Left hindlimb (tissue), 1 donor: ENCODE measurements around the gene HELZ.
"Not testable (repeated sequence)": the region's sequence is repeated elsewhere in the genome, so short reads cannot be mapped to it uniquely, and the experiment has no call there.

Experiments
- DNase-seq: peaks from one replicate; pipeline ENCODE4 v3.0.0-alpha.2; 2018

The HELZ gene, protein sequence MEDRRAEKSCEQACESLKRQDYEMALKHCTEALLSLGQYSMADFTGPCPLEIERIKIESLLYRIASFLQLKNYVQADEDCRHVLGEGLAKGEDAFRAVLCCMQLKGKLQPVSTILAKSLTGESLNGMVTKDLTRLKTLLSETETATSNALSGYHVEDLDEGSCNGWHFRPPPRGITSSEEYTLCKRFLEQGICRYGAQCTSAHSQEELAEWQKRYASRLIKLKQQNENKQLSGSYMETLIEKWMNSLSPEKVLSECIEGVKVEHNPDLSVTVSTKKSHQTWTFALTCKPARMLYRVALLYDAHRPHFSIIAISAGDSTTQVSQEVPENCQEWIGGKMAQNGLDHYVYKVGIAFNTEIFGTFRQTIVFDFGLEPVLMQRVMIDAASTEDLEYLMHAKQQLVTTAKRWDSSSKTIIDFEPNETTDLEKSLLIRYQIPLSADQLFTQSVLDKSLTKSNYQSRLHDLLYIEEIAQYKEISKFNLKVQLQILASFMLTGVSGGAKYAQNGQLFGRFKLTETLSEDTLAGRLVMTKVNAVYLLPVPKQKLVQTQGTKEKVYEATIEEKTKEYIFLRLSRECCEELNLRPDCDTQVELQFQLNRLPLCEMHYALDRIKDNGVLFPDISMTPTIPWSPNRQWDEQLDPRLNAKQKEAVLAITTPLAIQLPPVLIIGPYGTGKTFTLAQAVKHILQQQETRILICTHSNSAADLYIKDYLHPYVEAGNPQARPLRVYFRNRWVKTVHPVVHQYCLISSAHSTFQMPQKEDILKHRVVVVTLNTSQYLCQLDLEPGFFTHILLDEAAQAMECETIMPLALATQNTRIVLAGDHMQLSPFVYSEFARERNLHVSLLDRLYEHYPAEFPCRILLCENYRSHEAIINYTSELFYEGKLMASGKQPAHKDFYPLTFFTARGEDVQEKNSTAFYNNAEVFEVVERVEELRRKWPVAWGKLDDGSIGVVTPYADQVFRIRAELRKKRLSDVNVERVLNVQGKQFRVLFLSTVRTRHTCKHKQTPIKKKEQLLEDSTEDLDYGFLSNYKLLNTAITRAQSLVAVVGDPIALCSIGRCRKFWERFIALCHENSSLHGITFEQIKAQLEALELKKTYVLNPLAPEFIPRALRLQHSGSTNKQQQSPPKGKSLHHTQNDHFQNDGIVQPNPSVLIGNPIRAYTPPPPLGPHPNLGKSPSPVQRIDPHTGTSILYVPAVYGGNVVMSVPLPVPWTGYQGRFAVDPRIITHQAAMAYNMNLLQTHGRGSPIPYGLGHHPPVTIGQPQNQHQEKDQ (N-terminal part only)

DNA sequence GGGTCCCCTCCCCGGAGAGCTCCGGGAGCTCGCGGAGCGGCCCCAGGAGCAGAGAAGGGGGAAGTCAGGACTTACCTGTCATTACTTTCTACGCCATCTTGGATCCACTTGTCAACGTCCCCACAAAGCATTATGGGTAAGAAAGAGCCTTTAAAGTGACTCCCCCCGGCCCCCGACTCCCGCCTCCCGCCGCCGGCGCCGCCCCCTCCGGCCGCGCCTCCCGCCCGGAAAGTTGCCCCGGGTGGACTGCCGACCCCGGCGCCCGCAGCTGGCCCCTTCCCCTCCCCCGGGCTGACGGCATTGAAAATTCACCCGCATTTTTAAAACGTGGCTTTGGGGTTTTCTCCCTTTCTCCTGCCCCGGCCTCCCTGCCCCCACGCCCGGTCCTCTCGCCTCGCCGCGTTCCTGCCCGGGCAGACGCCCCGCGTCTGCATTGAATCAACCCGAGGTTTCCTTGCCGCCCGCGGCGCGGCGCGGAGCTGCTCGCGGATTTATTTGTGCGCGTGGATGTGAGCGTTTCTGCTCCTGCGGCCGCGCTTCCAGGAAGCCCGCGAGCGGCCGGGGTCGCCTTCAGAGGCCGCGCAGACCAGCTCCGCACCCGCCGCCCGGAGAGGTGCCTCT lies at the start of gene HELZ:
Gene HELZ (minus strand): TSS at position 124 of the 621 bp plus-strand sequence. CDS start 26,392 bp downstream, outside the sequence.
- DNase-seq: peak; percentile 87

DNA sequence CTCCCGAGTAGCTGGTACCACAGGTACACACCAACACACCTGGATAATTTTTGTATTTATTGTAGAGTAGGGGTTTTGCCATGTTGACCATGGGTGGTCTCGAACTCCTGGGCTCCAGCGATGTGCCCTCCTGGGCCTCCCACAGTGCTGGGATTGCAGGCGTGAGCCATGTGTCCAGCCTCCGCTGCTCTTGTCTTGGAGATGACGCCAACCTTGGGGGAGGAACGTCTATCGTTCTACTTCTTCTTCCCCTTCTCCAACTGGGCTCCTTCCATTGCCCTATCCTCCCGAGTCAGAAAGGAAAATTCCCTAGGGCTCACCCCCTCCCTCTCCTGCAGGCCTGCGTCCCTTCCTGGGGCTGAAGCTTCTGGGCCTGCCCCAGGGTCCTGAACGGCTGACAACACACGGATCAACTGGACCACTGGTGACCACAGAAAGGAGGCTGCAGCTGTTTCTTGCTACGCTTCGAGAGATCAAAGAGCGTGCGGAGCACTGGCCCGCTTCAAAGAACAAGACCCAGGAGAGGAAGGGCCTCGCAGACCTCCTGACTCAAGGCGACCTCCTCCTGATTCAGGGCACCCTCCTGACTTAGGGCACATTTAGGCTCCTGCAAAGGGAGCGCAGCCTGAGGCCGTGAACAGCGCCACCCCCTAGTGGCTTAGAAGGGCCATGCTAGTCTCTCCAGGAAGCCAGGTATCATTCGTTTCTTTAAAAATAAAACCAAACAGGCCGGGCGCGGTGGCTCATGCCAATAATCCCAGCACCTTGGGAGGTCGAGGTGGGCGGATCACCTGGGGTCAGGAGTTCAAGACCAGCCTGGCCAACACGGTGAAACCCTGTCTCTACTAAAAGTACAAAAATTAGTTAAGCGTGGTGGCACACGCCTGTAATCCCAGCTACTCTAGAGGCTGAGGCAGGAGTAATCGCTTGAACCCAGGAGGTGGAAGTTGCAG lies 48.5 kb upstream of the HELZ start:
- peak; percentile 51 for DNase-seq

DNA sequence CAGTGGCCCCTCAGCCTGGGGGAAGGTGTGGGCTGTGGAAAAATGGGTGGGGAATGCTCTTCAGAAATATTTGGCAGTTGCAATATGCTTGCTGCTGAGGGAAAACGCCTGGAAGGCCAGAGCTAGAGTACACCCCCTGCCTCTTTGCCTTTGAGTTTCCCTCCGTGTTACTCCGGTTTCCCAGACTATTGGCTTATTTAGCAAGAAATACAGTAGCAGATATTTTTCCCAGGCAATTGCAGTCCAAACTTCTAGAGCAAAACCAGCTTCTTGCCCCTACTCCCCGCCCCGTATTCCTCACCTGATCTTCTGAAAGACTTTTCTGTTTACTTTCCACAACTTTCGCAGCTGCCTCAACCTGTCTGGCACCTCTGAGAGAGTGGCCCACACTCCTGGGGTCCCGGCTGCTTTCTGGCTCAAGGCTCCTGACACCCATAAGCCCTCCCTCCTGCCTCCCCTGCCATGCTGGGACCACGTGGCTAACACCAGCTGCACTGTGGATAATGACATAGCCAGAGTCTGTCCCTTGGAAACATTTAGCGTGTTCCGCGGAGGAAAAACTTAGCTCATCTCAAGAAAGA lies 45.8 kb upstream of the HELZ start:
- peak; percentile 77 for DNase-seq

DNA sequence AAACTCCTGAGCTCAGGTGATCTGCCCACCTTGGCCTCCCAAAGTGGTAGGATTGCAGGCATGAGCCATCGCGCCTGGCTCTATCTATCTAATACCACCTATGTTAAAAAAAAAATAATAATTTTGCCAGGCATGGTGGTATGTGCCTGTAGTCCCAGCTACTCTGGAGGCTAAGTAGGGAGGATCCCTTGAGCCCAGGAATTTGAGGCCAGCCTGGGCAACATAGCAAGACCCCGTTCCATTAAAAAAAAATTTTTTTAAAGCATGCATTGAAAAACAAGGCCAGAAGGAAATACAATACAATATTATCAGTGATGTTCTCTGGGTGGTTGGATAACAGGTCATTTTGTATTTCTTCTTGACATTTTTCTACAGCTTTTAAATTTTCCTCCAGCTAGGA lies 45.2 kb upstream of the HELZ start:
- DNase-seq: no peak

DNA sequence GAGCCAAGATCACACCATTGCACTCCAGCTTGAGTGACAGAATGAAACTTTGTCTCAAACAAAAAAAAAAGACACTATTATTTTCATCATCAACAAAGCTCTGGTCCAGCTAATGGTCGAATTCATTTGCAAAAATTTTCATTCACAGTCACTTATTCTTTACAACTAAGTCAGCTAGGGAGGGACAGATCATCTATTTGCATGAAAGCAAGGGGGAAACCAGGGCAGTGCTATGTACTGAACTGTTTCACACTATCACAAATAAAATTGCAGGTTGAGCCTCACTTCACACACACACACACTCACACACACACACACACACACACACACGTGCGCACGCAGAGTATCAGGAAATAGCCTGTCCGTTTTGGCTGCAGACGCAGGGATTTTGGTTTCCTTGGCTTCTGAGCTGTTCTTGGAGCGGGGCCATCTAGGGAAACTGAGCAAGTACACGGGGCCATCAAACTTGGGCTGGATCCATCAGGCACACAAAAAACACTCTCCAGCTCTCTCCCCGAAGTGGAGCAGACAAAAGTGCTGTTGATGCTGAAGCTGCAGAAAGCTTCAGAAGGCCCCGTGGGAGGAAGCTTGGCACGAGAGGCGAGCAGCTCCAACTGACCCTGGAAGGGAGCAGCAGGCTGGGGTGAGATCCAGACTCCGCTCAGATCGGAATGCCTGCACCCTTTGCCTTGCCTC lies 44.3 kb upstream of the HELZ start:
- peak; percentile 89 for DNase-seq

DNA sequence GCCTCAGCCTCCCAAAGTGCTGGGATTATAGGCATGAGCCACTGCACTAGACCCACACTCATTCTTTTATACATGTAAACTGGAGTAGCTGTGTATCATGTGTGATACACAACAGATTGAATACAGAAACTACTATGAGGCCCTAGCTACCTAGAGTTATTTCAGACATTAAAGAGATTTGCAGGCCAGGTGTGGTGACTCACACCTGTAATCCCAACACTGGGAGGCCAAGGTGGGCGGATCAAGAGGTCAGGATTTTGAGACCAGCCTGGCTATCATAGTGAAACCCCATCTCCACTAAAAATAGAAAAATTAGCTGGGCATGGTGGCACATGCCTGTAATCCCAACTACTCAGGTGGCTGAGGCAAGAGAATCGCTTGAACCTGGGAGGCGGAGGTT lies 41.8 kb upstream of the HELZ start:
- not testable (repeated sequence) for DNase-seq

DNA sequence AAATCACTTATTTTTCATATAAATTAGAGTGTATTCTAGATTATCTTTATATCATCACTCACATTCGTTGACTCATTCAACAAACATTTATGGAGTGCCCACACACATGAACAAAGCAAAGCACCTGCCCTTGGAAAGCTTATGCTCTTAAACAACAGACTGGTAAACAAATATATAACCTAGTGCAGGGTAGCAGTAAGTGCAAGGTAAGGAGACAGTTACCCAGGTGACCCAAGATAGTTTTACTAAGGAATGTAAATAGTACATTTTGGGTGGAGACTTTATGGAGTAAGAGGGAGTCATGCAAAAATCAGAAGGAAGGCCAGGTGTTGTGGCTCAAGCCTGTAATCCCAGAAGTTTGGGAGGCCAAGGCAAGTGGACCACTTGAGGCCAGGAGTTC lies 40.4 kb upstream of the HELZ start:
- DNase-seq: no peak

DNA sequence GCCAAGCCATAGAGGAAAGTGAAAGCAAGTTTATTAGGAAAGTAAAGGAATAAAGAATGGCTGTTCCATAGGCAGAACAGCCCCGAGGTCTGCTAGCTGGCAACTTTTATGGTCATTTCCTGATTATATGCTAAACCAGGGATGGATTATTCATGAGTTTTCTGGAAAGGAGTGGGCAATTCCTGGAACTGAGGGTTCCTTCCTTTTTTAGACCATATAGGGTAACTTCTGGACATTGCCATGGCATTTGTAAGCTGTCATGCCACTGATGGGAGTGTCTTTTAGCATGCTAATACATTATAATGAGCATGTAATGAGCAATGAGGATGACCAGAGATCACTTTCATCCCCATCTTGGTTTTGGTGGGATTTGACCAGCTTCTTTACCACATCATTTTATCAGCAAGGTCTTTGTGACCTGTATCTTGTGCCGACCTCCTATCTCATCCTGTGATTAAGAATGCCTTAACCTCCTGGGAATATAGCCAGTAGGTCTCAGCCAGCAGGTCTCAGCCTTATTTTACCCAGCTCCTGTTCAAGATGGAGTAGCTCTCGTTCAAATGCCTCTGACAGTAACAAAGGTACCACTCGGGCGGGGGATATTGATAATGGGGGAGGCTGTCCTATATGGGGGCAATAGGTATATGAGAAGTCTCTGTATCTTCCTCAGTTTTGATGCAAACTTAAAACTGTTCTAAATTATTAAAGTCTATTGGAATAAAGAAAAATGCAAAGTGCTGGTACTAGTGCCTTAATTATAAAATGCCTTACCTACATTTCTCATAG lies 38.9 kb upstream of the HELZ start:
- no peak for DNase-seq

DNA sequence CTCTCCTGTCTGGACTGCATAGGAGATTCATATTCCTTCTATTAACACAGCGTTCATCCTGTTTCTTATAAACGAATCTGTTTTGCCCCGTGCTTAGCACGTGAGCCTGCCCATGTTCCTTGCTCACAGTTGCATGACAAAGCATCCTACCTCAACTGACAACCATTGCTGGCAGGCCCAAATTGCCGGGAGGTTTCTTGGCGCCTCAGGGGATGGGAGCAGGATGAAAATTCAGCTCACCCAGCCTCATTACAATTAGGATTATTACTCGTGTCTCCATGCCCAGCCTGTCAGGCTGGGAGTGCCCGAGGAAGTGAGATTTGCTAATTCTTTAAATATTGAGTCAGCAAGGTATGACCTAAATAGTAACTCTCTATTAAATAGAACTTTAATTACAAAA lies 36.7 kb upstream of the HELZ start:
- no peak for DNase-seq

DNA sequence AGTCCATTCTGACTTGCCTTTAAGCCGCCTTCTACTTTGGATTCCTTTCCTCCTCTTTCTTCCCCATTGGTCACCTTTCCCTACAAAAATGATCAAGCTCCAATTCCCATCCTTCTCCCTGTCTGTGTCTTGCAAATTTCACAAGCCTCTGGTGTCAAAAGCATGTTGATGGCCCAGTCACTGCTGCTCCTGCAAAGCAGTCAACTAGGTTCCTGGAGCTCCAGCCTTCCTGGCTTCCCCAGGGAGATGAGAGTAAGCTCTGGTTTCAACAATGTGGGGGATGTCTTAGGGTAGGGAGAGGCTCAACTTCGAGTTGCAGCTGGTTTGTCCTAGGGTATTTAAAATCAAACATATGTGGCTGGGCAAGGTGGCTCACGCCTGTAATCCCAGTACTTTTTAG lies 36.1 kb upstream of the HELZ start:
- no peak for DNase-seq

DNA sequence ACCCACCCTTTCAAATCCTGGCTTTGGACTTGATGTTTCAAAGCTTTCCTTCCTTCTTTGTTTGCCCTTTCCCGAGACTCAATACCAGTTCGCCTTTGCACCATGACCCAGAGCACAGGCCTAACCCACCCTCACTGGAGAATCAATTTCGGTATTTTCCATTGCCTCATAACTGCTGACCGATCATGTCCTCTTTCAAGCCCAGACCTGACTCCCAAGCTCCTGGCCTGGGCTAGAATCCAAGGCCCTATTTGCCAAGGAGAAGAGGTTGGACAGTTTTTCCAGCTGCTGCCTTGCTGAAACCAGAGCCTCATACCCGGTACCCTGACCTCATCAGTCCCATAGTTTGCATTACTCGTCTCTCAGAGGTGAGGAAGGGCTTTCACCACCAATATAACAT lies 35.3 kb upstream of the HELZ start:
- peak; percentile 80 for DNase-seq

DNA sequence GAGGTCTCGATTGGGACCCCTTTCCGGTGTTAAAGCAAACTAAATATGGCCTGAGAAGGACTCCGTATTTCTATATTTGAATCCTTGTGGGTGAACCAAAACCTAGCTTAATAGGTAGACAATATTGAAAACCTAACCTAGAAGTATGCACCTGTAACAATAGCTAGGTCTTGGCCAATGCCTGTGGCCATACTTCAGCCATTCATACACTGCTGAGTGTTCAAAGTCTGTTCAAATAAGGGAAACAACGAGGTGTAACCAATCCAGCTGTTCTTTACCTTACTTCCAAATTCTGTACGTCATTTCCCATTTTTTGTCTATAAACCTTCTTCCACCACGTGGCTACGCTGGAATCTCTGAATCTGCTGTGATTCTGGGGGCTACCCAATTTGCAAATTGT lies 34.1 kb upstream of the HELZ start:
- DNase-seq: no peak

DNA sequence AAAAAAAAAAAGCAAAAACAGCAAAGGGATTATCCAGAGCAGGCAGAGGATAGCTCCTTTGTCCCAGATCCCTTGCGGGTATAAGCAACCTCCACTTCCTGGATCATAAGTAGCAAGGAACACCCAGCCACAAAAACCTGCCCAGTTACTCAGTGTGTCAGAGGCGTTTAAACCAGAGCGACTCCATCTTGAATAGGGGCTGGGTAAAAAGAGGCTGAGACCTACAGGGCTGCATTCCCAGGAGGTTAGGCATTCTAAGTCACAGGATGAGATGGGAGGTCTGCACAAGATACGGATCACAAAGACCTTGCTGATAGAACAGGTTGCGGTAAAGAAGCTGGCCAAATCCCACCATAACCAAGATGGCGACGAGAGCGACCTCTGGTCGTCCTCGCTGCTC lies 33.4 kb upstream of the HELZ start:
- DNase-seq: no peak

DNA sequence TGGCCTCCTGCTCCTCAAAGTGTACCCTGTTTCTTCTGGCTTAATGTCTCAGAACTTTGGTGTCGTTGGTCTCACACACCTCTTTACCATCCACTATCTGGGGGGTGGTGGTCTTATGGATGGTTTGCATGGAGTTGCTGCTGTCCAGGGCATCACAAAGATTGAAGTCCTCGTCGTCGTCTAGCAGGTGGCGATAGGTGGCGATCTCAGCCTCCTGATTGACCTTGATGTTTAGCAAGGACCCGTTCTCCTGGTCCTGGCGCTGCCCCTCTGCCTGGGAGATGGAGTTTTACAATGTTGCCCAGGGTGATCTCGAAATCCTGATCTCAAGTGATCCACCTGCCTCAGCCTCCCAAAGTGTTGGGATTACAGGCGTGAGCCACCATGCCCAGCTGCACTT lies 31.1 kb upstream of the HELZ start:
- no peak for DNase-seq

DNA sequence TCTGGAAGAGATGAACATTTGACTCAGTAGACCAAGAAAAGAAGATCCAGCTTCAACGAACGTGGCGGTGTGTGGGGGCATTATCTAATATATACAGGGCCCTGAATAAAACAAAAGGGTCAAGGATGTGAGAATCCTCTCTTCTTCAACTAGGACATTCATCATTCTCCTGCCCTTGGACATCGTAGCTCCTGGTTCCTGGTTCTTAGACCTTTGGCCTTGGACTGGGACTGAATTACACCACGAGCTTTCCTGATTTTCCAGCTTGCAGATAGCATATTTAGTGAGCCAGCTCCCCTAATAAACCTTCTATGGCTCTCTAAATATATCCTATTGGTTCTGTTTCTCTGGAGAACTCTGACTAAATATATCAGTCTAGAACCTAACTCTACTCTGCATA lies 29.5 kb upstream of the HELZ start:
- no peak for DNase-seq

DNA sequence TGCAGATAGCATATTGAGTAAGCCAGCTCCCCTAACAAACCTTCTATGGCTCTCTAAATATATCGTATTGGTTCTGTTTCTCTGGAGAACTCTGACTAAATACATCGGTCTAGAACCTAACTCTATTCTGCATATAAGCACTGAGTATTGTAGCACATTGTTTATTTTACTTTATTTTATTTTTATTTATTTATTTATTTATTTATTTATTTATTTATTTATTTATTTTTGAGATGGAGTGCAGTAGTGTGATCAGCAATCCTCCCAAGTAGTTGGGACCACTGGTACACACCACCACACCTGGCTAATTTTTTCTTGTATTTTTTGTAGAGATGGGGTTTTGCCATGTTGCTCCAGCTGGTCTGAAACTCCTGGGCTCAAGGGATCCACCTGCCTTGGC lies 28.9 kb upstream of the HELZ start:
- DNase-seq: no peak

DNA sequence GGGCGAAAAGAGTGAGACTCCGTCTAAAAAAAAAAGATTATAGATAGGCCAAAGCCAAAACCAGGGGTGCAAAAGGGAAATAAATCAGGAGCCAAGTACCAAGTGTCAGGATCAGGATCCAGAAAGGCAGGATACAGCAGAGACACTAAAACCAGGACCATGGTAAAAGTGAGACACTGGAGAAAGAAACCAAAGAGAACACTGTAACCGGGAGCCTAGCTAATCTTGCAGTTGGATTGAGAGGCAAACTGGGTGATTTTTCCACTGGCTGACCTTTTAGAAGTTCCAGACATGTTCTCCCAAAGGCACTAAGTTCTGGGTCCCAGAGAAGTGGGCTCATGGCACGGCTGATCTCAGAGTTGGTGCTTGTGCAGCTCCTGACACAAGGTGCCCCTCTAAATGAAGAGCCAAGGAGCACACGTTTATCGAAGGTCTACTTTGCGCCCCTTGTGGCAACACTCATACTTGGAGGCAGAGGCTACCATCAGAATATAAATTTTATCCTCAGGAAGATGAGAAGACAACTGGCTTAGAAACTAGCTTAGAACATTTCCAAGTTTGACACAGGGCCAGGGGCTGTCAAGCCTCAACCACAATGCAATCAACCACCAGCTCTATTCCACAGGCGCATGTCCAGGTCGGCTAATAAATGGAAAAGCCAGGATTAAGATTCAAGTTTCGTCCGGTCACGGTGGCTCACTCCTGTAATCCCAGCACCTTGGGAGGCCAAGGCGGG lies 27.5 kb upstream of the HELZ start:
- DNase-seq: no peak

DNA sequence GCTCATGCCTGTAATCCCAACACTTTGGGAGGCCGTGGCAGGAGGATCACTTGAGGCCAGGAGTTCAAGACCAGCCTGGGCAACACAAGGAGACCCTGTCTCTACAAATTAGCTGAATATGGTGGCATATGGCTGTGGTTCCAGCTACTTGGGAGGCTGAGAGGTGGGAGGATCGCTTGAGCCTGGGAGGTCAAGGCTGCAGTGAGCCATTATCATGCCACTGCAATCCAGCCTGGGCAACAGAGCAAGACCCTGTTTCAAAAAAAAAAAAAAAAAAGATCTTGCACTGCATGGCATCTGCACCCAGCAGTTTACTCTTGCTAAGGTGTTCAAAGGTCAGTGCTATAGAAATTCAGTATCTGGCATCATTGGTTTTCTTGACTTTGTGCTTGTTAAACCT lies 26.2 kb upstream of the HELZ start:
- not testable (repeated sequence) for DNase-seq

DNA sequence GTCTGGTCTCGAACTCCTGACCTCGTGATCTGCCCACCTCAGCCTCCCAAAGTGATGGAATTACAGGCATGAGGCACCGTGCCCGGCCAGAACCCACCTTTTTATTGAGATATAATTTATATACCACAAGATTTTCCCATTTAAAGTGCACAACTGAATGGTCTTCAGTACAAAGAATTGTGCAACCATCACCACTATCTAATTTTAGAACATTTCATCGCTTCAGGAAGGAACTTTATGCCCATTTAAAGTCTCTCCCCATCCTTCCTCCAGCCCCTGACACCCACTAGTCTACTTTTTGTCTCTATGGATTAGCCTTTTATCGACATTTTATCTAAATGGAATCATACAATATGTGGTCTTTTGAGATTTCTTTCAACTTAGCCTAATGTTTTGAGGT lies 25.4 kb upstream of the HELZ start:
- DNase-seq: no peak
